Measurements from ENCODE around the gene SMLR1.

SMLR1 gene

DNA sequence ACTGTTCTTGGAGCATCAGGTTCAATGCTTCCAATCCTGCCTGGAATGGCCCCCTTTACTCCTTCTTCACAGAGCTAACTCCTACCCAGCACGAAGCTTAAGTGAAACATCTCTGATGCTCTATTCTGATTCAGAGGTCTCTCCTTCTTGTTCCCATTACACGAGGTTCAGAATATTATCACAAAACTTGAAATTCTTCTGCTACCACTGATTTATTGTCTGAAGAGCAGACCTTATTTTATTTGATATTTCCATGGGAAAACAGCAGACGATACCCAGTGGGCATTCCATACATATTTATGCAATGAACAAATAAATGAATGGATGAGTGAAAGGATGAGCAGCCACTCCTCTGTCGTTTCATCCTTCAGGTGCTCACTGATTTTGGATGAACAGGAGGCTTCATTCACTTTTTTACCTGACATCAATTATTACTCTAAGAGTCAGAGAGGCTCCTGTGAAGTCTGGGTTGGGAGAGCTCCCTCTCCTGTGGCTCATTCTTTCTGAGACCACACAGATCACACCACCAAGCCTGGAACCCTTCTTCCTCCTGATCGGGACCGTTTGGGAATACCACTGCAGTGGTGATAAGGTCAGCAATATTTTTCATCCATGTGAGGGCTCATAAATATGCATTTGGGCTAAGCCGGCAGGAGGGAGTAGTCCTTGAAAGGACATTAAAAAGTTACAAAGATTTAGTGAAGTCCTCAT lies 25.8 kb downstream of the SMLR1 start:
- DNase-seq: no peak

GRCh38 chr6:130853555-130854183 lies 26.5 kb downstream of the SMLR1 start:
- DNase-seq: no peak

DNA sequence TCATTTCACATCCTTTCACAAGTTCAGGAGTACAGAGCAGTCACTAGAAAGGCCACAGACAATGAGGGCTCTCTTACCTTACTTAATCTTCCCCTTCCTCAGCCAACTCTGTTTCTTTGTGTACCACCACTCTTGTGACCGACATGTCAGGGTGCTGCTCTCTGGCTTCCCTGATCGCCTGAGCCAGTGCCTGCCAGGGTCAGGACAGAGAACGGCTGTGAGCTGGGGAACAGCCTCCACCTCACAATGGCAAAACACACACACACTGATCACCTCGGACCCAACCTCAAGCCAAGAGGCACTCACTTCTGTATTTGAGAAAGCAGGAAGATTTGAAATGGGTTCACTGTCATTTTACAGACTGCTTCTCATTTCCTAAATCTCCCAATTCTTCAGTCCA lies 30.8 kb downstream of the SMLR1 start:
- DNase-seq: no peak

- DNase-seq: no peak
These were observed 31.4 kb downstream of the SMLR1 start for GRCh38 chr6:130858498-130859160.

GRCh38 chr6:130859161-130859867 lies 32.1 kb downstream of the SMLR1 start:
- no peak for DNase-seq

GRCh38 chr6:130862370-130862769 lies 35.2 kb downstream of the SMLR1 start:
- DNase-seq: no peak

DNA sequence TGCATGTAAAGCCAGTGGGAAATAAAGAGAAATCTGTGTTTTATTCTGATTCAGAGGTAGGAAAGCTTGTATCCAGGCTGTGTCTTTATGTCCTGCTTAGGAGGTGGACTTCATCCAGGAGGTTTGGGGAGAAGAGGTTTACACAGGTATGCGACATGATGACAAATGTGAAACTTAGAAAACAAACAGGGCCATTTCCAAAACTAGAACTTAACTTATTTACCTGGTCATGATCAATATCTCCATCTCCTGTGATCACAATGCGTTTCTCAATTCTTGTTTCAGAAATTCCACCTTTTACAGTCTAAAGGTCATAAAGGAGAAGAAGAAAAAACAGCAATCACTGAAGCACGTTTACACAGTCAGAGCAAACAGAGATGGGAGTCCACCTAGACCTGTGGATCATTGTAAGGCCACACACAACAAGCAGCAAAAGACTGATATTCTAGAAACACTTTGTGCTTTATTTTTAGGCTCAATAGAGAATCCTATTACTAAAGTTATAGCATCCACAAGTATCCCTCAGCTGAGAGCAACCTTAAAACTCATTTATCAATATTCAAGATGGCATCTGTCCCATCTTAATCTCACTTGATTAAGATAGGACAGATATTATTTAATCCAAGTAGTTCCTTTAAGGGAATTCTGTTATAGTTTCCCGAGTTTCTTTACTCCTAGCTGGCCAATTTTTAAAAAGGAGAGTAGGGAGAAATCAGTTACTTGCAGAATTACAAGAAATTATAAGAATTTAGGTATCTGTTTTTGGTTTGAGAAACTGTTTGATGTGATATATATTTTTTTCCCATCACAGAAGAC lies 36.4 kb downstream of the SMLR1 start:
- no peak for DNase-seq

DNA sequence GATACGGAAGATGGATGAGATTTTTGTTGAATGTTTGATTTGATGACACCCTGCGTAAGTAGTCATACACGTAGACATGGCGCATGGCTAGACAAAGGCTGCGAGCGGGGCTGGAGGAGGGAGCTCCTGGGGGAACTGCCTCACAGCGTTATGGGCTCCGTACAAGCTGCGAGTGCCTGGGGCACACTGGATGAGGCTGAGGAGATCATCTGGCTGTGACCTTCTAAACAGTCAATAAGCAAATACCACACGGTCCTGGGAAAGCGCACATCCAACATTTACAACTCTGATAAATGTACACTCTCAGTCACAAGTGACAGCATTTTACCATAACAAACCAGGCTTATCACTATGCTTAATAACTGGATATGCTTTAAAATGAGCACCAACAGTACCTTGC lies 37.1 kb downstream of the SMLR1 start:
- DNase-seq: no peak

DNA sequence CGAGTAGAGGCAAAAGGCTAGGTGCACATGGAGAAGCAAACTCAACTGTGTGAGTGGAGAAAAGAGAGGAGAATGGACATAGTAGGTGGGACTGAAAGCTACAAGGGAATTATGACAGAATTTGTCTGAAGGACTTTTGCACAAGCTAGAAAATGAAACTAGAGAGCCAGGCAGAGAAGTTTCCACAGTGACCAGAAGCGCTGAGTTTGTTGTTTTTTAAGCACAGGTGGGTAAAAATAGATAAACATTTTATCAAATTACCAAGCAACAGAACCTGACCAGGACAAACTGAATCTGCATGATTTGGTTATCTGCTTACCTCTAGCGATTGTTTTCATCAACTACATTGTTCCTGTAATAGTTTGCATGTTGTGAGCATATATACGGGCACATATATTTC lies 38.6 kb downstream of the SMLR1 start:
- DNase-seq: no peak

- DNase-seq: no peak
These were observed 42.5 kb downstream of the SMLR1 start for GRCh38 chr6:130869681-130870080.

DNA sequence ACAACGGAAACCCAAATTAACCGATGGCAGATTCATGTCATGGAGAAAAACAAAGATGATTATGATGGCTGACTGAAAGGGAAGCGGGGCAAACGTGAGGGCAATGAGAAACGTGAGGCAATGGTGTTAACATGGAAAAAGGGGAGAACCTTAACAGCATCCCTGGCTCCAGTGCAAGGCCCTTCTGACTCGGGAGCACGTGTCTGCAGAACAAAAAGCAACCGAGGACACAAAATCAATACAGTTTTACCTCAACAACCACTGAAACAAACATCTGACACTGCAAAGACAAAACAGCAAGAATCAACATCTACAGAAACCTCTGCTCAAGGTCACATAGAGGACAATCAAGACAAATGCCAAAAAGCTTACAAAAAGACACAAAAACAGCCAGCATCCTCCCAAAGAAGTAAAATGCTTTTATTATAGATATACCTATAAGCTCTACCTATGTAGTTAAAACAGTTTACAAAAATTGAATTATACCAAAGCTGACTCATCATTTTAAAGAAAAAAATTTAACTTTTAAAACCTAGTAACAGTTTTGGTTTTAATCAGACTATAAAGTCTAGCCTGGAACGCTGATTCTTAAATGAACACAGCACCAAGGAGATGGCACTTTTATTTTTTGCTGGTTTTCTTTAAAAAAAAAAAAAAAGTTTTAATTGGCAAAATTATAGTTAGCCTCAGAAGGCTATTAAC lies 43.1 kb downstream of the SMLR1 start:
- no peak for DNase-seq

DNA sequence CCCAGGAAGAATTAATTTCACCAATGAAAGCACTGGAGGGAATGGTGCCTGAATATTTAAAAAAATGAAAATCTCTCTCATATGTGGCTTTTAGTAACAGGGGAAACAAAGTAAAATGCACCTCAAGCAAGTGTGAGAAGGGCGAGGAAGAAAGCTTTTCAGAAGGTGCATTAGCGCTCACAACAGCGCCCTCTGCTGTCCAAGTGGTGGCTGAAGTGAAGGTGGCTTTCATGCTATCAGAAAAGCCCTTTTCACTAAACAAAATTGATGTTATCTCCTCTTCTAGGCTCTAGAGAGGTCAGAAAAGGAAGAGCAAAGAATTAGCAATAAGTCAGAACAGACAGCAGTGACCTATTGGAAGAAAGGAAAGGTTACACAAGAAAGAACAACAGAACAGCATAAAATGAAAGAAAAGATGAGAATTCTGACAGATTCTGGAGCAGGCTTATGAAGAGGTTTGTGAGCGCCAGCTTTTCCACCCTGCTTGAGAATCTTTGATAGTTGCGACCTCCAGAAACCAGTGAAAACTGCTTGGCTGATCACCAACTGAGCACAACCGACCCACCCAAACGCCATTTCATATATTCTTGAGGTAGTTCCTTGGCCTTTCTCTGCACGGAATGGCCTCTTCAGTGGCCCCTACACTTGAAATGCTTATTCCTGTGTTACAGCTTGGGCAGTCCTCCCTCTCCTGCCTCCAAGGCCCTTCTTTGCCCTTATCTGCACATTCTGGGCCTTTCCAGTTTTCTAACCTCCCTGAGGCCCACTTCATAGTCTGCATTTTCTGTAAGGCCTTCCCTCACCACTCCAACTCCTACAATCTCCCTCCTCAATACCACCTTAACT lies 45.3 kb downstream of the SMLR1 start:
- no peak for DNase-seq

DNA sequence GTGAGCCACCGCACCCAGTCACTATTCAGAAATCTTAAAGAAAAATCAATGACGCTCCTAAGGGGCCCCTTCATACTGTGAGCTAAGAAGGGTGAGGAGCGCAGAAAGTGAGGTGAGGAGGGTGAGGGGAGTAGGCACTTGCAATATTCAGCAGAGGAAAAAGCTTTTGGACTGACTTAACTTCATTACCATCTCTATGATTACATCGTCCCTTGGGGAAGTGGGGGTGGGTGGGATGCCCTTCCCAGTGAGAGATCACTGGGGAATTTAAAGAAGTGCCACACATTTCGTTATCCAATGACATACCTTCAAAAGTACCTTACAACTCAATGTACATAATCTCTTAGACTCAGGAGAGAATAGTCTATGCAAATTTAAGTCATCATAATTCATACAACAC lies 46.5 kb downstream of the SMLR1 start:
- no peak for DNase-seq

- no peak for DNase-seq
These were observed 52.6 kb downstream of the SMLR1 start for GRCh38 chr6:130879826-130880225.

GRCh38 chr6:130882370-130882769 lies 55.2 kb downstream of the SMLR1 start:
- DNase-seq: no peak

- DNase-seq: no peak
These were observed 58.4 kb downstream of the SMLR1 start for GRCh38 chr6:130885392-130886192.
